ENCODE results near the gene UBAC1.
"Not testable (repeated sequence)": the region's sequence is repeated elsewhere in the genome, so short reads cannot be mapped to it uniquely, and the experiment has no call there.

UBAC1 gene

GRCh38 chr9:135919318-135919890, 41.8 kb downstream of the UBAC1 start:
- DNase-seq: no peak

- DNase-seq: not testable (repeated sequence)
Measured at GRCh38 chr9:135916227-135916626, 44.9 kb downstream of the UBAC1 start.

- no peak for DNase-seq
Measured at GRCh38 chr9:135914921-135915320, 46.3 kb downstream of the UBAC1 start.

- not testable (repeated sequence) for DNase-seq
Measured at GRCh38 chr9:135911233-135911632, 49.9 kb downstream of the UBAC1 start.

DNA sequence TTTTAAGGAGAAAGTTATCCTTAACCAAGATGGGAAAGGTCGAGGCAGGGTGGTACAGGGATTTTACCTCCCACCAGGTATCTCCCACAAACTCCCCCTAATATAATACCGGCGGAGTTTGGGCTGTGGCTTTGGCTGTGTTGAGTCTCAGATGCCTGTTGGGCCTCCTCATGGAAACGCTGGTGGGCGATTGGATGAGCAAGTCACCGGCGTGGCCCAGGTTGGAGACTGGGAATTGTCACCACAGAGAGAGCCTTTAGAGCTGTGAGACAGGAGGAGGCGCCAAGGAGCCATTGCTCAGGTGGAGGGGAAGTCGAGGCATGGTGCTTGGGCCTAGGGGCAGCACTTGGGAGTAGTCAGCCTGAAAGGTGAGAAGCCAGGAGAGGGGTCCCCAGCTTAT, 50.4 kb downstream of the UBAC1 start:
- DNase-seq: no peak

- DNase-seq: no peak
Measured at GRCh38 chr9:135910216-135910615, 51.0 kb downstream of the UBAC1 start.

DNA sequence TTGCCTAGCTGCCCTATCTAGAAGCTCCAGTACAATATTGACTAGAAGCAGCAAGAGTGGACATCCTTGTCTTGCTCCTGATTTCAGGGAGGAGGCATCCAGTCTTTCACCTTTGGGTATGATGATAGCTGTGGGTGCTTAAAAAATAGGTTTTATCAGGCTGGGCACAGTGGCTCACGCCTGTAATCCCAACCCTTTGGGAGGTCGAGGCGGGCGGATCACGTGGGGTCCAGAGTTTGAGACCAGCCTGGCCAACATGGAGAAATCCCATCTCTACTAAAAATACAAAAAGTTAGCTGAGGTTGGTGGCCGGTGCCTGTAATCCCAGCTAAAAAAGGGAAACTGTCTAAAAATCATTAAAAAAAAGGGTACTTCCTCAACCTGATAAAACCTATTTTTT, 51.8 kb downstream of the UBAC1 start:
- no peak for DNase-seq

DNA sequence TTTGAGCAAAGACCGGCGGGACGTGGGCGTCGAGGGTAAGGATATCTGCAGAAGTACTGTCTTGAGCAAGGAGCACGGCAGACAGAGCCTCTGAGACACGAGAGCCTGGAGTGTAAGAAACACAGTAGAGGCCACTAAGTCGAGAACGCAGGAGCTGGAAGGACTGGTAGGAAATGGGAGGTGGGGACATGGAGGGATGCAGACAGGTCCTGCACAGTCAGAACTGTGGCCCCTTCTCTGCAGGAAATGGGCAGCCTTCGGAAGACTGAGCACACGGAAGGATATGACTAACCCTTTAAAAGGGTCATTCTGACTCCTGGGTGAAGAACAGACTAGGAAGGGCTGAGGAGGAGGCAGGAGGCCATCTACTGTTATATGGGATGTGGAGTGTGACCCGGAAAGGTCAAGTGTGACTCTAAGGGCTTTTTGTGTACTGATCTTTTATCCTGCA, 52.4 kb downstream of the UBAC1 start:
- no peak for DNase-seq

DNA sequence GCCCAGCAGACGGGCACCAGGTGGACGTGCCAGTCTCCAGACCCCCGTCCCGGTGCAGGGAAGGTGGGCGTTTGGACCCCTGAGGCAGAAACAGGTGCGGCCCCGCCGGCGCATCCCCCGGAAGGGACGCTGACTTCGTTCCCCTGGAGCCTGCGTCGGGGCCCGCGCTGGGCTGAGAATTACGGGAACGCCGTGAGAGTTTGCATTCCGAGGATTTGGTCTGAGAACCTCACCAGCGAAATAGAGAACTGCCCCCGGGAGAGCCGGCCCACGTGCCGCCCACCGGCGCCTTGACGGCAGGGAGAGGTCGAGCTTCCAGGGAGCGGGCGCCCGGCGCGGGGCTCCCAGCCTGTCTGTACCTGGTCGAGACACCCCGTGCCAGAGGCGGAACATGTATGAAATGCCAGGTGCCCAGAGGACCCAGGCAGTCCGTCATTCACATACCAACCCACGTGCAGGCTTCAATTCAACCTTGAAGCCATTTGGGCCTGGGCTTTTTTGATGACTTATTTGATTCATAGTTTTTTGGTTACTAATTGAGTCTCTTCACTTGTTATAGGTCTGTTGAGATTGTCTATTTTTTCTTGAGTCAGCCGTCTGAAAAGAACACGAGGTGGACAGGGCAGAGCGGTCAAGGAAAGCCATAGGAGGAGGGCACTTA, 53.0 kb downstream of the UBAC1 start:
- DNase-seq: no peak

DNA sequence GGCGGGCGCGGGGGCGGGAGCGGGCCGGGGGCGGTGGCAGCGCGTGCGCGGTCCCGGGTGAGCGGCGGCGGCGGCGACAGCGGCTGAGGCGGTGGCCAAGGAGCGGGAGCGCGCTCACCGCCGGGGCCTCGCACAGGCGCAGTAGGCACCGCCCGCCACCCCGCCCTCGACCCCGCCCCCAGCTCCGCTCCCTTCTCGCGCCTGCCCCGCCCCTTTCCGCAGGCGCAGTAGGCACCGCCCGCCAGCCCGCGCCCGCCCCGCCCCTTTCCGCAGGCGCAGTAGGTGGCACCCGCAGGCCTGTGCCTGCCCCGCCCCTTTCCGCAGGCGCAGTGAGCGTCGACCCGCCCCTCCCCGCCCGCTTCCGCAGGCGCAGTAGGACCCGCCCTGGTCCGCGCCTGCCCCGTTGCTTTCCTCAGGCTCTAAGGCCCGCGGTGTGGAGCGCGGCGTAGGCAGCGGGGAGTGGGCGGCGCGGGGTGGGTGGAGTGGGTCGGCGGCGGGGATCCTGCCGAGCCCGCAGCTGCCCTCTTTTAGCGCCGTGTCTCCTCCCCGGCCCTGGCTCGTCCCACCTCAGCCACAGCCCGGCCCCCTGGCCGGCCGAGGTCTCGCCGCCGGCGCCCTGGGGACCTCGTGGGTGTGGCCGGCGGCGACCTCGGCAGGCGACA, 53.6 kb downstream of the UBAC1 start, which contains the start of gene CAMSAP1:
TSS of gene CAMSAP1 (minus strand) at position 116 of the 662 bp plus-strand sequence. CDS start 387 bp downstream, outside the sequence.
- peak; percentile 76 for DNase-seq

DNA sequence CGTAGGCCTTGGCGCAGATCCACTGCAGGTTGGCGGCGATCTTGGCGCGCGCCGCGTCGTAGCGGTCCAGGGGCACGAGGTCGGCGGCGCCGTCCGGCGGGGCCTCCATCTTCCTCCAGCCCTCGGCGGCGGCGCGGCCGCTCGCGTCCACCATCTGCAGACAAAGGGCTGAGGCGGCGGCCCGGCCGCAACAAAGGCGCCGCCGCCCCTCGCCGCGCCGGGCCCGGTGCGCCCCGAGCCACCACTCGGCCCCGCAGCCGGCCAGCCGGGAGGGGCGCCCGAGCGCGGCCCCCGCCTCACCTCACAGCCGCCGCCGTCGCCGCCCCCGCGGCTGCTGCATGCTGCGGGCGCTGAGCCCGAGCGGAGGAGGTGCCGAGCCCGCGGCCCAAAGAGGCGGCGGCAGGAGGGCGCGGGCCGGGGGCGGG, 54.2 kb downstream of the UBAC1 start:
- no peak for DNase-seq

- no peak for DNase-seq
Measured at GRCh38 chr9:135906291-135907005, 54.7 kb downstream of the UBAC1 start.

DNA sequence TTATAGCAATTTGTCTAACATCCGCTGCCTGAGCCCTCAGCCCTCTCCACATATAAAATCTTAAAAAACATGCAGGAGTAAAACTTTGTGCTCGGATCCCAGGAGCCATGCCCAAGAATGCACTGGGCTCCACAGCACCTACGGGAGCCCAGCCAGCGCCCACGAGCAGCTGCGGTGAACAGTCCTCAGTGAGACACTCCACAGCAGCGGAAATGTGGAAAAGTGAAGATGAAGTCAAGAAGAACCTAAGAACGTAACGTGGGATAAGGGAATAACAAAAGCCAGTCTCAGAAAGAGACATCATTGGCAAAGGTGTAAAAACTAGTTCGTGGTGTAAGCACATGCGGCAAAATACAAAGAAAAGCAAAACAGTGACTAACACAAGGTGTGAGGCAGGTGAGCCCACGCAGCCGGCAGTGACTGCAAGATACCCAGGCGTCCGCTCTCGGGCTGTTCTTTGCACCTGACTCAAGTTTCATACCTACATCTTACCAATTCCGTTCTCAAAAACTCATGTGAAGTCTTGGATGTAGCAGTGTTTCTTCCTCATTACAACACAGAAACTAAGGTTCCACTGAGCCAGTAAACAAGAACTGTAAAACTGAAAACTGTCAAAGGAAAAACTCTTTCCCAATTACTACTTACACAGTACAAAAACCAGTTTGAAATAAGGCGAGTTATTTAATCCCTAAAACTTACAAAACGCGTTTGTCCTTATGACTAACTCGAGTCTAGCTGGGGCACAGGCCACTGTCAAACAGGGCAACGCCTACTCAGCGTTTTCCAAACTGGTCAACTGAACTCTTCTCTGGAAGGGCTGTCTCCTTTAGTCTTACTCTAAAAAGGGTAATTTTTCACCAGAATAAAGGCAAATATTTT, 55.6 kb downstream of the UBAC1 start:
- DNase-seq: no peak

DNA sequence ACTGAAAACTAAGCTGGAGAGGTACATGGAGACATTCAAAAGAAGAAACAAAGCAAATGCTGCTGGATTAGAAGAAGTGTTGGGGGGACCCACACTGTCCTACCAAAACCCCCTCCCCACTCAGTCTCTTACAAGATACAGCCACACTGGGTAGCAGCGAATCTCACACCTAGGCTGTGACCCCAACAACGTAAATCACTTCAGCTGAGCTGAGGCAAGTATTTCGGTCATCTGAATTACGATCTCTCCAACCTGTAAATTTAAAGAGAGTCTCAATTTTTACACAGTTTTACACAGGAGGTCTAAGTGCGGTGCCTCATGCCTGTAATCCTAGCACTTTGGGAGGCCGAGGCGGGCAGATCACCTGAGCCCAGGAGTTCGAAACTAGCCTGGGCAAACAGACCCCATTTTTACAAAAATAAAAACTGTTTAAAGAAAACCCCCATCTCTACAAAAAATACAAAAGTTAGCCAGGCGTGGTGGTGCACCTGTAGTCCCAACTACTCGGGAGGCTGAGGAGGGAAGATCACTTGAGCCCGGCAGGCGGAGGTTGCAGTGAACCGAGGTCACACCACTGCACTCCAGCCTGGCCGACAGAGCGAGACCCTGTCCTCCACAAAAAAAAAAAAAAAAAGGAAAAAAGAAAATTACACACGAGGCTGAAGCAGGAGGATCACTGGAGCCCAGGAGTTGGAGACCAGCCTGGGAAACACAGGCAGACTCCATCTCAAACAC, 57.2 kb downstream of the UBAC1 start:
- no peak for DNase-seq

DNA sequence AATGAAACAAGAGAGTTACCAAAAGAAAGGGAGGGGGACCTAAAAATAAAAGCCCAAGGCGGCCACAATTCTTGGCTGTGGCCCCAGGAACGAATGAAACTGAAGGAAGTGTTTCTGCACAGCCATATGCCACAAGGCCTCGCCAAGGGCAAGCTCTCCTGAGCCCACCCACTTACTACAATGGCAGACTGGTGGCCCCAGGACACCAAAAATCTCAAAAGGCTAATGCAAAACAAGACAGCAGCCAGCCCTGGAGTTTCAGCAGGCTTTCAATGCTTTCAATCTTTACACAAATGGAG, 57.9 kb downstream of the UBAC1 start:
- no peak for DNase-seq

DNA sequence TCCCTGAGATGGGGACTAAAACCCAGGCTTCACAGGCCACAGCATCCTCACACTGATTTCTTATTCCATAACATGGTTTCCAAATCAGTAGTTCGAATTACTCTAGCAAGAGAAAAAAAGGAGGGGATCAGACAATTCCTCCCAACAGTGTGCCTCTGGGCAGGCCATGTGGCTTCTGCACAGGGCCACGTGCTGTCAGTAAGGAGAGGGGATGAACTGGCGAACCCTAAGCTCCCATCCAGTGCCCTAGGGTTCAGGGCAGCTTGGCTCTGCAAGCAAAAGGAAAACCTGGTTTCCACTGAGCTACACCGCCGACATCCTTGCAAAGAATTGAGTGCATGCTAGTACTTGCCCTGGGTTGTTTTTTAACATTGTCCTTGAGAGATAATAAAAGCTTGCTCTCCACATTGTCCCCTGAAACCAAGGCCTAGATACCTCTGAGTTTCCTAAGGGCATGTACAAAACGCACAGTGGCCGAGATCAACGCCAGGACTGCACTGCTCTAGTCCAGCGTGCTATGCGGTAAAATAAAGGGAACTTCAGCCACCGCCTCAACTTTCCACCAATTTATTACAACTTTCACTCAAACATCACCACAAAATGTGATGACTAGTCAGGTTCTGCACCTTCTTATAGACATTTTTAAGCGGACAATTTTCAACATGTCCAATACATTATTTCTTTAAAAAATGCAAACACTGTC, 58.4 kb downstream of the UBAC1 start:
- no peak for DNase-seq

- DNase-seq: no peak
Measured at GRCh38 chr9:135901826-135902225, 59.3 kb downstream of the UBAC1 start.

DNA sequence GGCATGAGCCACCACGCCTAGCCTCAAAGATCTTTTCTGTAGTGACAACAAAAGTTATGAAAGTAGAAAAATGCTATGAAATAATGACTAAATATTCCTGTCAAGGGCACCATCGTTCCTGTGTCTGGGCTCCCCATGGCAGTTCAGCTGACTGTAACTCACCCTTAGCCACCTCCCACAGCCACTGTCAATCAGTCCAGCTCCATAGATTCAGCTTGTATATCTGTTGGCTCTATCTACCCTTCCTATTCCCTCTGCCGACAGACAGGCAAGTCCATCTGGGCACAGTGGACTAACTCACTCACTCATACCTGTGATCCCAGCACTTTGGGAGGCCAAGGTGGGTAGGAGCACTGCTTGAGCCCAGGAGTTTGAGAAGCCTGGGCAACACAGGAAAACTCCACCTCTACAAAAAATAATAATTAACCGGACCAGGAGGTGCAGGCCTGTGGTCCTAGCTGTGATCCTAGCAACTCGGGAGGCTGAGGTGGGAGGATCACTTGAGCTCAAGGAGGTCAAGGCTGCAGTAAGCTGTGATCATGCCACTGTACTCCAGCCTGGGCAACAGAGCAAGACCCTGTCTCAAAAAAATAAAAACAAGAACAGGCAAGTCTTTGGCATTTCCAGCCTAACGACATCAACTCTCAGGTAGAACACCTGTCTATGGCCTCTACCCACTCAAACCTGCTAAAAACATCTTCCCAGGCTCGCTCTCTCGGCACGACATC, 60.0 kb downstream of the UBAC1 start:
- DNase-seq: no peak

DNA sequence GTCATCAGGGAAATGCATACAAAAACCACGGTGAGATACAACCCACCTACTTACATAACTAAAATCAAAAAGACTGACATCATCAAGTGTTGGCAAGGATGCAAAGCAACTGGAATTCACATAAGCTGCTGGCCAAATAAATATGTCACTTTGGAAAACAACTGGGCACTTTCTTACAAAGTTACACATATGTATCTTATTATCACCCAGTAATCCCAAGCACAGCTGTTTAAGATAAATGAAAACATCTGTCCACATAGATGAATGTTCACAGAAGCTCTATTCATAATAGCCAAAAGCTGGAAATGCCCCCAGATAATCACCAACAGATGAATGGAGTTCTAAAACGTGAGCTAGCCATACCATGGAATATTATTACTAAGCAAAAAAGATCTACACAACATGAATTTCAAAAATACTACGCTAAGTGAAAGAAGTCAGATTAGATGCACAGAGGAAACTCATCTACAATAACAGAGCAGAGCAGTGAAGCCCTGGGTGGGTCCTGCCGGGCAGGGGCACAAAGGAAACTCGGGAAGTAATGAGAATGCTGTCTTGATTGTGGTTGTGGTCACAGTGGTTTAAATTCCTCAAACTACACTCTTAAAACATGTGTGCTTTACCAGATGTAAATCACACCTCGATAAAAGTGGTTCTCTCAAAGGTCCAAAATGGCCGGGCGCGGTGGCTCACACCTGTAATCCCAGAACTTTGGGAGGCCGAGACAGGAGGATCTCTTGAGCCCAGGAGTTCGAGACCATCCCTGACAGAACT, 62.4 kb downstream of the UBAC1 start:
- no peak for DNase-seq

GRCh38 chr9:135896626-135897025, 64.5 kb downstream of the UBAC1 start:
- DNase-seq: no peak
